GM19328 (cell line): ENCODE measurements around the gene HLTF.
"Not testable (repeated sequence)": the region's sequence is repeated elsewhere in the genome, so short reads cannot be mapped to it uniquely, and the experiment has no call there.

Experiments
- ATAC-seq: cut with Tn5 transposase; IDR thresholded peaks from one replicate; pipeline ENCODE4 v1.9.1; 2021; ENCODE audit warnings: mild to moderate bottlenecking, moderate library complexity; ENCODE audit not compliant: unreplicated experiment

The HLTF gene

GRCh38 chr3:148997623-148998022 lies 88.7 kb downstream of the HLTF start:
- no peak for ATAC-seq

- no peak for ATAC-seq
Measured at GRCh38 chr3:148992635-148993255, 93.6 kb downstream of the HLTF start.

DNA sequence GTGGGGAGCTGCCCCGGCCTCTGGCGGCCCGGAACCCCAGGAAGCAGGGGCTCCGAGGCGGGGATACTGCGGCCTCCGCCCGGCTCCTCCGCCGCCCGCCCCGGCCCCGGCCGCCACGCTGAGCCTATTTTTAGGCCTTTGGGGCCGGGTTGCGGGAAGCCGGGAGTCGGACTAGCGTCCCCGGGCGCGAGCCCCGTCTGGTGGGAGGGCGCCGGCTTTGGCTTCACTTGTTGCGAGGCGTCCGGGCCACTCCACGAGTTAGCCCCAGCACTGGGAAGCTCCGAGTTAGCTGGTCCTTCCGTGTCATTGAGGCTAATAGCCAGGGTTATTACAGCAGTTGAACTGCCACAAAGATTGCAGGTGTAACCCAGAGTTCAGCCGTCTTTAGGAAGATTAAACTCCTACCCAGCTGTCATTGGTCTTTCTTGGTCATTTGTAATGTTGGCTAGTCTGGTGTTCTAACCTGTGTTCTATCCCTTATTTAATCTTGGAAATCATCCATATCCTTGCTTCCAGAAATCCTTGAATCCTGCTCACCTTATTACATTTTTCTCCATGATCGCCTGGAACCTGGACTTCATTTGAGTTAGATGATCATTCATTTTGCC lies 94.2 kb downstream of the HLTF start:
- peak; percentile 24 for ATAC-seq

- peak; percentile 90 for ATAC-seq
Measured at GRCh38 chr3:148991219-148992026, 94.9 kb downstream of the HLTF start, which contains the start of gene GYG1. GYG1 (plus strand) TSS chr3:148991540; CDS start chr3:148991641, 101 bp downstream.

GRCh38 chr3:148990236-148990635 lies 96.1 kb downstream of the HLTF start:
- no peak for ATAC-seq

- not testable (repeated sequence) for ATAC-seq
Measured at GRCh38 chr3:148987551-148987950, 98.8 kb downstream of the HLTF start.

- no peak for ATAC-seq
Measured at GRCh38 chr3:148981273-148981672, 105.1 kb downstream of the HLTF start.
